ENCODE data around the gene CPNE4. TPM values are rescaled to one million over a fixed set of nuclear protein-coding genes. Genes with fewer than 3 reads are reported as not detected.

The CPNE4 gene
- total RNA-seq, 1 donor = not detected

DNA sequence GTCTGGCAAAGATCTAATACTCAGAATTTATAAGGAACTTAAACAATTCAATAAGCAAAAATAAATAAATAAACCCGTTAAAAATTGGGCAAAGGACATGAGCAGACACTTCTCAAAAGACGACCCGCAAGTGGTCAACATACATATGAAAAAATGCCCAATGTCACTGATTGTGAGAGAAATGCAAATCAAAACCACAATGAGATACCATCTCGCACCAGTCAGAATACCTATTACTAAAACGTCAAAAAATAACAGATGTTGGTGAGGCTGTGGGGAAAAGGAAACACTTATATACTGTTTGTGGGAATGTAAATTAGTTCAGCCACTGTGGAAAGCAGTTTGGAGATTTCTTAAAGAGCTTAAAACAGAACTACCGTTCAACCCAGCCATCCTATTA is 344.0 kb downstream of the CPNE4 start:
- TF ChIP-seq, protein P1, sequence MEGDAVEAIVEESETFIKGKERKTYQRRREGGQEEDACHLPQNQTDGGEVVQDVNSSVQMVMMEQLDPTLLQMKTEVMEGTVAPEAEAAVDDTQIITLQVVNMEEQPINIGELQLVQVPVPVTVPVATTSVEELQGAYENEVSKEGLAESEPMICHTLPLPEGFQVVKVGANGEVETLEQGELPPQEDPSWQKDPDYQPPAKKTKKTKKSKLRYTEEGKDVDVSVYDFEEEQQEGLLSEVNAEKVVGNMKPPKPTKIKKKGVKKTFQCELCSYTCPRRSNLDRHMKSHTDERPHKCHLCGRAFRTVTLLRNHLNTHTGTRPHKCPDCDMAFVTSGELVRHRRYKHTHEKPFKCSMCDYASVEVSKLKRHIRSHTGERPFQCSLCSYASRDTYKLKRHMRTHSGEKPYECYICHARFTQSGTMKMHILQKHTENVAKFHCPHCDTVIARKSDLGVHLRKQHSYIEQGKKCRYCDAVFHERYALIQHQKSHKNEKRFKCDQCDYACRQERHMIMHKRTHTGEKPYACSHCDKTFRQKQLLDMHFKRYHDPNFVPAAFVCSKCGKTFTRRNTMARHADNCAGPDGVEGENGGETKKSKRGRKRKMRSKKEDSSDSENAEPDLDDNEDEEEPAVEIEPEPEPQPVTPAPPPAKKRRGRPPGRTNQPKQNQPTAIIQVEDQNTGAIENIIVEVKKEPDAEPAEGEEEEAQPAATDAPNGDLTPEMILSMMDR (IDR thresholded peaks at IDR 0.05; ENCODE audit: insufficient read depth, low read length) = no peak
- no peak for DNase-seq (ENCODE audit: low read depth)
- no peak overlapping the region for H3K4me3 ChIP-seq (ENCODE audit: low read depth, low read length)

DNA sequence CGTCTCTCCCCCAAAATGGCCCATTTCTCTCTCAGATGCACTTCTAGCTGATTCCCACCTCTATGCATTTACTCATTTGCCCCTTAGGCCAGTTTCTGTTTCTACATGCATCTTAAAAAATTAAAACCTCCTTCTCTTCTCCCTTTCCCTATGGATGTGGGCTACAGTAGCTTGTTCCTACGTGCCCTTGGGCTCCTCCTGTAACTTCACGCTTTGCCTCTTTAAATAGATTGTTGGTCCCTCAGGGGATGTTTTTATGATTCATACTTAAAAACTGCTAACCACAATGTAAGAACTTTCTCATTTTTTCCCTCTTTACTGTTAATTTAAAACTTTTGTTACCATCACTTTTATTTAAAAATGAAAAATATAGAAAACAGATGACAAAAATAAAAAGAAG is 346.4 kb downstream of the CPNE4 start:
- peak; percentile 31 for DNase-seq (ENCODE audit: low read depth)
- H3K4me3 ChIP-seq (ENCODE audit: low read depth, low read length) = no peak overlapping the region
- TF ChIP-seq, protein P1 (IDR thresholded peaks at IDR 0.05; ENCODE audit: insufficient read depth, low read length) = no peak

DNA sequence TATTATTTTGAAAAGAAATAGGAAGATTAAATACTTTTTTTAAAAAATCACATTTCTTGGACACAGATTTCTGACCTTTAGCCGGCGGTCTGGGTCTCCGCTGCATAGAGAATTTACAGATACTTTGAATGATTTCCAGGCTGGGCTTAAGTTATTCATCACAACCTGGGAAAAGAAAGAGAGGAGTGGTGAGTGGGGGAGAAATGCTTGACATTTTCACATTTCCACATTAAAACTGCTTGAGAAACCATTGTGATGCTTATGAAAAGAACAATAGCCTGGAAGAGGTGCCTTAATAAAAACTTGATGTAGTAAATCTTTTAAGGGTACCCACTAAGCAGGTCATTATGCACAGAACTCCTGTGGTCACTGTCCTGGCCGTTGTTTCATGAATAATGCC is 365.2 kb downstream of the CPNE4 start:
- H3K4me3 ChIP-seq (ENCODE audit: low read depth, low read length) = no peak overlapping the region
- no peak for DNase-seq (ENCODE audit: low read depth)
- TF ChIP-seq, protein P1 (IDR thresholded peaks at IDR 0.05; ENCODE audit: insufficient read depth, low read length) = no peak

DNA sequence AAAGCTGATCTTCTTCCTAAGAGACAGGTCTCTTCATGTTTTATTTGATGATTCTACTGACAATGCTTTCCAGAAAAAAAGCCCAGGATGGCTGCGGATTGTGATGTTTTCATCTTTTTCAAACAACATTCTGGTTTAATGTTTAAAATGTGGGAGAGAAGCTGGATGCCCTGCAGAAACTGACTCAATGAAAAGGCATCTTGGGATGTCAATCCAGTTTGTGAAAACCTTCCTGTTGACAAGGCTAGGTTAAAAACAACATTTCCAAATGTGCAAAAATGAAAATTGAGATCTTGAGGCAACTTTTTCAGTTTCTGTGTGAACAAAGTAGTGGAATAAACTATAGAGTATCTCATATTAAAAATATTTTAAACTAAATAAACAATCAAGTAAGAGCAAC is 376.0 kb downstream of the CPNE4 start:
- H3K4me3 ChIP-seq (ENCODE audit: low read depth, low read length) = no peak overlapping the region
- no peak for DNase-seq (ENCODE audit: low read depth)
- TF ChIP-seq, protein P1 (IDR thresholded peaks at IDR 0.05; ENCODE audit: insufficient read depth, low read length) = no peak

DNA sequence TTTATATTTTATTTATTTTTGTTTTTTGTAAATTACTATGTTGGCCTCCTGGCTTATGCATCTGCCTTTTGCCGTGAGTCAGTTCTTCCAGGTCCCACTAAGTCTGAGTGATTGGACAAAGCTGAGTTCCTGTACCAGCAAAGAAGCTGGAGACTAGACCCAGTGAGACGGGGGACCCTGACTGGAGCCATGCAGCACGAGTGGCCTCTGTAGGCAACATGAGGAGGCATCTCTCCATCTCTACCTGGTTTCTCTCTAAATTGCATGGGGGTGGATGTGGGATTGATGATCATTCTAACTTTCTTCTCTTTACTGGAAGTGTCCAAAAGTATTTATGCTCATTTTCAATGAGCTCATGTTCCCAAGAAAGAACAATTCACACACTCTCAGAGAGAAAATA is 376.7 kb downstream of the CPNE4 start:
- H3K4me3 ChIP-seq (ENCODE audit: low read depth, low read length) = no peak overlapping the region
- peak; percentile 8 for DNase-seq (ENCODE audit: low read depth)
- TF ChIP-seq, protein P1 (IDR thresholded peaks at IDR 0.05; ENCODE audit: insufficient read depth, low read length) = peak; percentile 31

DNA sequence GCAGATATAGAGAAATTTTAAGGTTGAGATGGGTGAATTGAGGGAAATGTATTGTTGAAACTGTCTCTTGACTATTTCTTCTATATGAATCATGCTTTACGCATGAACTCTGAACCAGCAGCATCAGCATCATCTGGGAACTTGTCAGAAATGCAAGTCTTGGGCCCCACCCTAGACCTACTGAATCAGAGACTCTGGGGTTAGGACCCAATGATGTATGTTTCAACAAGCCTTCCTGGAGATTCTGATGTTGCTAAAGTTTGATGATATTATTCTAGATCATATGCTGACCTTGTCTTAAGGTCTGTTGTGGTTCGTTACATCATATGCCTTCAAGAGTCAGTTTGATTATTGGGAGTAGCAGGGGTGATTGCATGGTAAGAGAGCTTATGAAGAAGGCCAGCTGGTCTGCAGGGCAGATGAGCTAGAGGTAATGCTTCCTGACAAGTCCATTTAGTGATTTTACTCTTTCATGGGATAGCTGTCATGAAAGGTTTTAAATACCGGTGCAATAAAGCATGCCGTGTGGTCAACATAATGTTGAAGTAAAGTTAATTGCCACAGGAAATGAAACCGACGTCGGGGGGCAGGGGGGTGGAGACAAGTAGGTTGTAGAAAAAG is 379.6 kb downstream of the CPNE4 start:
- DNase-seq (ENCODE audit: low read depth) = peak; percentile 11
- TF ChIP-seq, protein P1 (IDR thresholded peaks at IDR 0.05; ENCODE audit: insufficient read depth, low read length) = no peak
- no peak overlapping the region for H3K4me3 ChIP-seq (ENCODE audit: low read depth, low read length)

DNA sequence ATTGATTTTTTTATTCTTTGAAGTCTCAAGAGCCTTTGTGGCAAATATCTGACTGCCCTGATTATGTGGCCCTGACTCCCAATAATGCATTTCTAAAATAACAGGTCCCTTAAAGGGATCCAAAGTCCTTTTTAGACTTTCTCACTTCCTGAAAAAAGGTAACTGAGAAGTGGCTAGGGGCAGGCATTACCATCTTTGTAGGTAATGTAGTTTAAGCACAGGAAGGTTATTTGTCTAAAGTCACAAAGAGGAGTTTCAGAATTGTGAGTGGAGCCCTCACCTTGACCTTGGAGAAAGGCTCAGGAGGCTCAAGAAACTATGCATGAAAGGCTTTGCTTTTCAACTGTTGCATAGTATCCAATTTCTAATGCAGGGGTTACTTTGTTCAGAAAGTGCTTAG is 389.2 kb downstream of the CPNE4 start:
- DNase-seq (ENCODE audit: low read depth) = no peak
- TF ChIP-seq, protein P1 (IDR thresholded peaks at IDR 0.05; ENCODE audit: insufficient read depth, low read length) = no peak
- no peak overlapping the region for H3K4me3 ChIP-seq (ENCODE audit: low read depth, low read length)
